HG03469 (cell line): ENCODE measurements around the gene ACAP3.
"Not testable (repeated sequence)": the region's sequence is repeated elsewhere in the genome, so short reads cannot be mapped to it uniquely, and the experiment has no call there.

ENCODE experiments used
- ATAC-seq: cut with Tn5 transposase; IDR thresholded peaks from one replicate; pipeline ENCODE4 v1.9.1; 2021; ENCODE audit warnings: mild to moderate bottlenecking, moderate library complexity, moderate number of reproducible peaks; ENCODE audit not compliant: unreplicated experiment

The ACAP3 gene

DNA sequence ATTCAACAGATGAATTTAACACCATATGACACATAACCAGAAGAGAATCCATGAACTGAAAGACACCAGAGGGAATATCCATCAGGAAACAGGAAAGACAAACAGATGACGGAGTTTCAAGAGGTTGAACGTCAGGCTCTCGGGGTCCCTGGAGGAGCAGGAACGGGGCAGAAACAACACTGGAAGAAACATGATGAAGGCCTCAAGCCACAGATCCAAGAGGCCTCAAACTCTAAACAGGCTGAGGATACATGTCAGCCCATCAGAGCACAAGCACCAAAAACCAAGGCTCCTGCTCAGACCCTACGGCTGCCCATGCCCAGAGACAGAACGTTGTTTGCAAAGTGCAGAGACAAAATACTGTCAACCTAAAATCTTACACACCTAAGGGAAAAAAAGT, 9.7 kb upstream of the ACAP3 start:
- no peak for ATAC-seq

DNA sequence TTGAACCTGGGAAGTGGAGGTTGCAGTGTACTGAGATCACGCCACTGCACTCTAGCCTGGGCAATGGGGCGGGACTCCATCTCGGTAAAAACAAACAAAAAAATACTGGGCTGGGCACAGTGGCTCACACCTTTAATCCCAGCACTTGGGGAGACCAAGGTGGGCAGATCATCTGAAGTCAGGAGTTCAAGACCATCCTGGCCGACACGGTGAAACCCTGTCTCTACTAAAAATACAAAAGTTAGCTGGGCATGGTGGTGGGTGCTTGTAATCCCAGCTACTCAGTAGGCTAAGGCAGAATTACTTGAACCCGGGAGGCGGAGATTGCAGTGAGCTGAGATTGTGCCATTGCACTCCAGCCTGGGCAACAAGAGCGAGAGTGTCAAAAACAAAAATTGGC, 8.5 kb upstream of the ACAP3 start:
- ATAC-seq, result not testable (repeated sequence)

DNA sequence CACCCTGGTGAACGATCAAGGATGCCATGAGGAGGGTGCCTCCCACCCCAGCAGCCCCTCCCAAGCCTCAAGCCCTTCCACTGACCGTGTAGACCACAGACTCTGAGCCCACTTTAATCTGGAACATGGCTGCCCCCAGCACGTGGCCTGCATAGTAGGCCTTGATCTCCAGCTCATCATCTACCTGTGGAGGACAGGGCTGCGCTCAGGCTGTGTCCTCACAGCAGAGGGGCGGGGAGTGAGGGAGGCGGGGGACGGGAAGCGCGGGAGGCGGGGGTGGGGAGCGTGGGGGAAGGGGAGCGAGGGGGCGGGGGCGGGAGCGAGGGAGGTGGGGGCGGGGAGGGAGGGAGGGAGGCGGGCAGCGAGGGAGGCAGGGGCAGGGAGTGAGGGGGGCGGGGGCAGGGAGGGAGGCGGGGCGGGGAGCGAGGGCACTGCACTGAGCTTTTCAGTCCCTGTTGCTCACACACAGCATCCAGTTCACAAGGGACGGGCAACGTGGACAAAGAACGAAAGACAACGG, 7.8 kb upstream of the ACAP3 start:
- no peak for ATAC-seq

DNA sequence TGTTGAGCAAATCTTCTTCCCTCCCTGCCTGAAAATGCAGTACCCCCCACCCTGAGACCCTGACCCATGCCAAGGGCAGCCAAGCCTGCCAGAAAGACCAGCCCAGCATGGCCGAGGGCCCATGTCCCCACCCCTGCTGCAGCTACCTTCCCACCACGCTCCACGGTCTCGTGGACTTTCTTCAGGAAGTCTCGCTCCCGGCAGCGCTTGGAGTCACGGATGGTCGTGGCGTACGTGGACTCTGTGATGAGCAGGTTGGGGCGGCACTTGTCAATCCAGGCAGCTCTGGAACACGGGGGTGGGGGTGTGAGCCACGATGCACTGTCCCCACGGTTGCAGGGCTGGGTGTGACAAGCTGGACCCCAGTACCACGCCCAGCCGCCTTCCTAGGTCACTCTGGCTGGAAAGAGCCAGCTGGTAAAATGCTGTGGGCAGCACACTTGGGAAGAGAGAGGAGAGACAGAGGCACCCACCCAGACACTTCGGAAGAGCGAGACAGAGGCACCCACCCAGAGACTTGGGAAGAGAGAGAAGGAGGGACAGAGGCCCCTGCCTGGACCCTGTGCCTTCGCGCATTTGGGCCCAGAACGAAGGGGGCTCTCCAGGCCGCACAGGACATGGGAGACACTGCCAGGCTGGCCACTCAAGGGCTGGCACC, 7.1 kb upstream of the ACAP3 start:
- no peak for ATAC-seq

DNA sequence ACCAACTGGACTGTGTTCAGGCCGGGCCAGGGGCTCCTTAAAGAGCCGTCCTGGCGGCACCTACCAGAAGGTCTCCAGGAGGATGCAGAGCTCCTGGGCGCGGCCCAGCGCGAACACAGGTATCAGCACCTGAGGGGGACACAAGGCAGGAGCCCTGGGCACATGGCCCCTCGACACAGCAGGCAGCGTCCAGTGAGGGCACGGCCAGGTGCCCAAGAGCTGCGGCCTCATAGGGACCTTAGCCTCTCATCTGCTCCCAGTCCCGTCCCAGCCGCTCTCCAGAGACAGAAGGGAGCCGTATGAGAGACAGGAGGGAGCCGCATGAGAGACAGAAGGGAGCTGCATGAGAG, 6.5 kb upstream of the ACAP3 start:
- no peak for ATAC-seq

DNA sequence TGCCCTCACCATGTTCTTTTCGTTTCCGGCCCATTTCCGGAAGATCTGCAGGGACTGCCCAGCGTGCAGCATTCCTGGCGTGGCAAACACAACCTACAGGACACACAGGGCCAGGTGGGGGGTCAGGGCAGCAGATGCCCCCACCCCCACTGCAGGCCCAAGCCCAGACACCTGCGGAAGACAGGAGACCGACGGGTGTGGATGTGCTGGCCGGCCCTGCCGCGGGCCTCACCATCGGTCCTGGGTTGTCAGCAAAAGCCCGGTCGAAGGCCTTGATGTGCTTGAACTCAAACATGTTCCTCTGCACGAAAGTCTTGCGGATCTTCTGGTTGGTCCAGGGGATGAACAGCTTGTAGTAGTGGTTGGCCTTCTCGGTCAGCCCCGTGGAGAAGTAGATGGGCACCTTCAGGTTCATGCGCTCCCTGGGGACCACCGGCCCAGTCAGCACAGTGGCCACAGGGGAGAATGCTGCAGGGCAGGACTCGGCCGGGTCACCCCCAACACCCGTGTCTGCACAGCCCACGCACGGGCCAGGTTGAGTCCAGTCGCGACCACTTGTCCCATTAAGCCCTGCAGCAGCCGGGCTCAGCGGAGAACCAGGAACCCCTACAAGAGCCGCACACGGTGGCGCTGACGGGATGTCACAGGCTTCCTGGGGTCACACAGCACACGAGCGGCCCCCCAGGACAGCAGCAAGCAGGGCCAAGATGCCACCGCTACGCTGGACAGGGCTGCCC, 5.9 kb upstream of the ACAP3 start:
- ATAC-seq, result no peak

DNA sequence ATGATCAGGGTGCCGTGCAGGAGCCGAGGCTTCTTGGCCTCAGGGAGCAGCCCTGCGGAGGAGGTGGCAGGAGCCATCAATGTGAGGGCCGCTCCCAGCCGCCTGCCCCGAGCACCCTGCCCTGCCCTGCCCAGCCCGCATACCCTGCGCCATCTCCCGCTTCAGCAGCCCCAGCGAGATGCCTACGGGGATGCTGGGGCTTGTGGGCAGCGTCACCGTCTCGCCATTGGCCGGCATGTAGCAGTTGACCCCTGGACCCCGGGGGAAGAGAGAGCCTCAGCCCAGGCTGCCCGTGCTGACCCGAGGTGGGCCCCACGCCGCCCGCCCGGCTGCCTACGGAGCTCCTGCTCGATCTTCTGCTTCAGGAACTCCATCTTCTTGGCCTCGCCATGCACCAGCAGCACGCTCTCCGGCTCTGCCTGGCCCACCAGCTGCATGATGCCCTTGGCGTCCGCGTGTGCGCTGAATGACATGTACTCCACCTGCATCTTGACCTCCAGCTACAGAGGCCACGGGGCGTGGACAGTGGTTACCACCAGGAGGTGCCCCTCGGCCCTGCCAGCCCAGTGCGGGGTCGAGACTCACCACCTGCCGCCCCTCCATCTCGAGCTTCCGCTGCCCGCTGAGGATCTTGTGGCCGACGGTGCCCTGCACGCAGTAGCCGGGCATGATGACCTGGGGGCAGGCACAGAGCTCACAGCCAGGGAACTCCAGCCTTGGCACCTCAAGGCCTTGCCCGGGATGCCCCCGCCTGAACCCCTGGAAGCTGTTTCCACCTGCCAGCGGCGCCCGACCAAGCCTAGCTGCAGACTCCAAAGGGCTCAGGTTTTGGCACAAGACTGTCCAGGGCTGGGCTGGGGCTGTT, 5.0 kb upstream of the ACAP3 start:
- no peak for ATAC-seq

DNA sequence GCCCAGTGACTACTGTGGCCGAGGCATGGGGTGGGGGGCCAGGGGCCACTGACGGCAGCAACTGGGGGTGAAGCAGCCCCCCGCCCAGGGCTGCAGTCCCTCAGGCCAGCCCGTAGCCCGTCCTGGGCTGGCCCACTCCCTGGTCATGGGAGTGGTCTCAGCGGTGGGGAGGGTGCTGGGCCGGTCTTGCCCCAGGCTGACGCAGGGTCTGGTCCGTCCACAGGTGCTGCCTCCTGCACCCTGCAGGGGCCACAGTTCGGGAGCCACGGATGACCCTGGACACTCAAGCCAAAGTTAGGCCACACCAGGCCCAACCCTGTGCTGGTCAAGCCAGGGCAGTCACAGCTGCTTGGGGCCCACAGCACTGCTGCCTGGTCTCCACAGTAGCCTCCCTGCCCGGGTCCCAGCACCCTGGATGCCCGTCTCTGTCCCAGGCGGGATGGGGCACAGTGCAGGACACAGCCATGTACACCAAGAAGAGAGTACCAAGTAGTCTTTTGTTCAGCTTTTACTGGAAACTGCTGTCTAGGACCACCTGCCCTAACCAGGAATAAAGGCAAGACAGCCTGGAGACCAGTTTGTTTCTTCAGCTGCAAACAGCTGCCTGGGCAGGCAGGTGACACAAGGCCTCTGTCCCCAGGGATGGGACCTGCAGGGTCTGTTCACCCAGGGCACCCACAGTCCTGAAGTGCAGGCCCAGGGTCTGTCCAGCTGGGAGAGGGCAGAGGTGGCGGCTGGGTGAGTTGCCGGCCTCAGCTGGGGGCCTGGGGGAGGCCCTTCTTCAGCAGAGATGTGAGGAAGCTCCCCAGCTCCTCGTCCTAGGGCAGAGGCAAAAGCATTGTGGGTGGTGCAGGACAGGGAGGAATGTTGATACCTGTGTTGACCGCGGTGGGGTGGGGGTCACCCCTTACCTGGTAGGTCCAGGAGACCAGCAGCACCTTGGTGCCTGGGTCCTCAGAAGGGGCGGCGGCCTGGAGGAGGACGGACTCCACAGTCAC, 3.7 kb upstream of the ACAP3 start:
- ATAC-seq, result no peak

DNA sequence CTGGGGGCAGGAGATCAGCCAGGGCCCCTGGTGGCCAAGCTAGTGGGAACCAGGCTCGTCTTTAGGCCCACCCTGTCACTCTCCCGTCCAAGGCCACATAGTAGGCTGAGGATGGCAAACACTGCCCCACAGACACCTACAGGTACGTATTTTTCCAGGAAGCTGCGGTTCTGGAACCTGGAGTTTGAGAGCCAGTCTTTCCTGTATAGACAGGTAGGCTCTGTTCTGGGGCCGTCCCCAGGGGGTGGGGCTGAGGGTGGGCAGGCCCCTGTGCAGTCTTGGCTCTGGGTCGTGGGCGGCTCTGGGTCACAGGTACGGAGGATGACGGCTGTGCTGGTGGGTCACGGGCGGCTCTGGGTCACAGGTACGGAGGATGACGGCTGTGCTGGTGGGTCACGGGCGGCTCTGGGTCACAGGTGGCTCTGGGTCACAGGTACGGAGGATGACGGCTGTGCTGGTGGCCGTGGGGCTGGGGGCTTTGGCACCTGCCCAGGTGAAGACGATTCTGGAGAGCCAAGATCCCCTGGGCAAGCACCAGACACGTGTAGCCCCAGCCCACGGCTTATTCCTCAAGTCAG, 2.8 kb upstream of the ACAP3 start:
- no peak for ATAC-seq

DNA sequence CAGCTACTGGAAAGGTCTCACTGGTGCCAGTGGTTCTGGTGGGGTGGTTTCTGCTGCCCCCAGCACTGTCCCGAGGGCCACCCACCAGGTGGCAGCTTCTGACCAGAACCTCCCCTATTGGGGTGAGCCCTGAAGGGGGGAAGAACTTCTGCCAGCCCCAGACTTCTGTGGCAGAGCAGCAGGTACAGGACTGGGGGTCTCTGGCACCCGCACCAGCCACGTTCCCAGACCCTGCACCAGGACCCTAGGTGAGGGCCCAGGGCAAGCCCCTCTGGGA, 2.3 kb upstream of the ACAP3 start:
- no peak for ATAC-seq

DNA sequence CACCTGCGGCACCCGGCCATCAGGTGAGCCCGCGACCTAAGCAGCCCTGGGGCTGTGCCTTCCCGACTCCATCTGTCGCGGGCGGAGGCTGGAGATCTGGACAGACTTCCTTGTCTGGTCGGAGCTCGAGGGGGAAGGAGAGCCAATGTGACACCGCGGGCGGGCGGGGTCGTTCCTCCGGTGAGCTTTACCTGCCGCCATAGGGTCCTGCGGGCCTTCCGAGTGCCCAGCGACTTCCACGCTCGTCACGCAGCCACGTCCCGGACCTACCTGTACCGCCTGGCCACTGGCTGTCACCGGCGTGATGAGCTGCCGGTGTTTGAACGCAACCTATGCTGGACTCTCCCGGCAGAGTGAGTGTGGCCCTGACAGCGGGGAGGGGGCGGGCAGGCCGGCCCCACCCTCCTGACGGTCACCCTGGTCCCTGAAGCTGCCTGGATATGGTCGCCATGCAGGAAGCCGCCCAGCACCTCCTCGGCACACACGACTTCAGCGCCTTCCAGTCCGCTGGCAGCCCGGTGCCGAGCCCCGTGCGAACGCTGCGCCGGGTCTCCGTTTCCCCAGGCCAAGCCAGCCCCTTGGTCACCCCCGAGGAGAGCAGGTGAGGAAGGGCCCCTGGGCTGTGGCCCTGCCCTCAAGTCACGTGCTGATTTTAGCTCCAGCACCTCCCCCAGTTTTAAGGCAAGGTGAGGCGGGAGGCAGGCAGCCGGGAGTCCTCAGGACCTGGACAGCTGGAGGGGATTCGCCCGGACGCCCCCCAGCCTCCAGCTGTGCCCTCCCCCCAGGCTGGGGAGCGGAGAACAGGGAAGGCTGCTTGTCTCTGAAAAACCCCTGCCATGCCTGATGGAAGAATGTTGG, 1.8 kb upstream of the ACAP3 start:
- no peak for ATAC-seq

DNA sequence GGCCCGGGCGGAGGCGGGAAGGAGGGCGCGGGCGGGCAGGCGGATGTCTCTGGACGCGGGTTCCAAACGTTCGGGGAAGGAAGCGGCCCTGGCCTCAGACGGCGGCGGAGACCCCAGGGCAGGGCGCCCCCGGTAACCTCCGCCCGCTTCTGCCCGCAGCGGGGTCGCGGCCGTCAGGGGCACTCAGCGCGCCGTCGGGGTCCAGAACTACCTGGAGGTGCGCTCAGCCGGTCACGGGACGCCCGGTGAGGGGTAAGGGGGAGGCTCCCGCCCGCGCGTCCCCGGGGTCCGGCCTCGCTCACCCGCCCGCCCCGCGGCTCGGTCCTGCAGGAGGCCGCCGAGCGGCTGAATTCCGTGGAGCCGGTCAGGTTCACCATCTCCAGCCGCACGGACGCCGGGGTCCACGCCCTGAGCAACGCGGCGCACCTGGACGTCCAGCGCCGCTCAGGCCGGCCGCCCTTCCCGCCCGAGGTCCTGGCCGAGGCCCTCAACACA, 1.1 kb upstream of the ACAP3 start:
- ATAC-seq, result no peak

DNA sequence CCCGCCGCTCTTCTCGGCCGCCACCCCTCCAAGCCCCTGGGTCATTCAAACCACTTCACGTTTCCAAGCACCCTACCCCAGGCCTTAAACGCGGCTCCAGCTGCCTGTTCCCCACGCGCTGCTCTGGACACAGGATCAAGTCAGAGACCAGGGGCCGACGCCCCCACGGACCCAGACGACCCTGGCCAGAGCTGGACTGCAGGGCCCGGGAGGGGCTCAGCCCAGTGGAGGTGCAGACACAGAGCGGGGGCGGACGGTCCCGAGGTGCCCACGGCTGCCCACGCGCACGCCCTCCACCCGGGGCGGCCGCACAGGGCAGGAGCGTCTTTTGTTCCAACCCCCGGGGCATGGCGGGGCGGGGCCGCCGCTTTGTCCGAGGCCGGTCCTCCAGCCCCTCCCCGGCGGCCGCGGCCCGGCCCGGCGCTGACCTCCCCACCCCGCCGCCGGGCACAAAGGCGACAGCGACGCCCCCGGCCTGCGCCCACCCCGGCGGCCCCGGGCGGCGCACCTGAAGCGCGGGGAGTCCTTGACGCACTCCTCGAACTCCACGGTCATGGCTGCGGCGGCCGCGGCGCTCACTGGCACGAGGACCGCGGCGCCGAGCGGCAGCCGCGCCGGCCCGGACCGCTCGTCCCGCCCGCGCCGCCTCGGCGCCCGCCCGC, 338 bp downstream of the ACAP3 start:
- peak; percentile 1 for ATAC-seq

DNA sequence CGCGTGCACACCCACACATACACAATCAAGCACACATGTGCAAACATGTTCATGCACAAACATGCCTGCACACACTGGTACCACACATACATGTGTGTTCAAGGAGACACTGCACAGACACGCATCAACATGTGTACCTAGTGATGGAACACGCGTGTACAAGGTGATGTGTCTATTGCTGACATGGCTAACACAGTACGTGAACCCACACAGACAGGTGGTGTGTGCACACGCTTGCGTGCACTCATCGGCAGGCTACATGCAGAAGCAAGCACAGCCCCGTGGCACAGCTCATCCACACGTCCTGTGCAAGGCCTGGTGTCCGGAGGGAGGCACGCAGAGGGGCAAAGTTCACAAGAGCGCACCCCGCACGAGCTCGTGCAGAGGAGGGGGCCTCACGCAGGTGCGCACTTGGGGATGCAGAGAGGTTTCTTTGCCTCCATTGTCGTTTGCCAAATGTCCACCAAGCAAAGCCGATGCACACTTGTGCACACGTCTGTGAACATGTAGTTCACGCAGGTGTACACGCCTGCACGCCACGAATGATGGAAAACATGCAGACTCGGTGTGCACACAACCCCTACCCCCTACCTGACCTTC, 969 bp downstream of the ACAP3 start:
- ATAC-seq, result no peak

DNA sequence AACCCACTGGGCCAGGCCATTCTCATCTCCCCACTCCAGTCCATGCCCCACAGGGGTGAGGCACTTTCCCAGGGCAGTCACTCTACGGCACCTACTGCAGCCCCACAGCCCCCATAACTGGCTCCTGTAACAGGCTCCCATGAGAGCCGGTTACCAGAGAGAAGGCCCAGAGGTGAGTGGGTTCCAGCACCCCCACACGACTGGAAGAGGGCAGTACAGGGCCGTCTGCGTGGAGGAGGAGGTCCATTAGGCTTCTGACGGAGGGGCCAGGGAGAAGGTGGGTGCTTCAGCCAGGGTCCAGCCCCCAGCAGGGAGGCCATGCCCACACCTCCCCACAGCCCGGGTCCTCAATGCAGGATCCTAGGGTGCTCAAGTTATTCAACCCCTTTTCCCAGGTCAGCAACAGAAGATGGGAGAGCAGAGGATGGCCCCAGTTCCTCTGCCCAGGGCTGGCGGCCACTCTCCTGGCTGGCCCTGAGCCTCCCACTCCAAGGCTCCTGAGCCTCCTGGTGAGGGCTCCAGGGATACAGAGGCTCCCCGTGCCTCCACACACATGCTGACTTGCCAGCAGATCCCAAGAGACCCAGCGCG, 1.6 kb downstream of the ACAP3 start:
- no peak for ATAC-seq

DNA sequence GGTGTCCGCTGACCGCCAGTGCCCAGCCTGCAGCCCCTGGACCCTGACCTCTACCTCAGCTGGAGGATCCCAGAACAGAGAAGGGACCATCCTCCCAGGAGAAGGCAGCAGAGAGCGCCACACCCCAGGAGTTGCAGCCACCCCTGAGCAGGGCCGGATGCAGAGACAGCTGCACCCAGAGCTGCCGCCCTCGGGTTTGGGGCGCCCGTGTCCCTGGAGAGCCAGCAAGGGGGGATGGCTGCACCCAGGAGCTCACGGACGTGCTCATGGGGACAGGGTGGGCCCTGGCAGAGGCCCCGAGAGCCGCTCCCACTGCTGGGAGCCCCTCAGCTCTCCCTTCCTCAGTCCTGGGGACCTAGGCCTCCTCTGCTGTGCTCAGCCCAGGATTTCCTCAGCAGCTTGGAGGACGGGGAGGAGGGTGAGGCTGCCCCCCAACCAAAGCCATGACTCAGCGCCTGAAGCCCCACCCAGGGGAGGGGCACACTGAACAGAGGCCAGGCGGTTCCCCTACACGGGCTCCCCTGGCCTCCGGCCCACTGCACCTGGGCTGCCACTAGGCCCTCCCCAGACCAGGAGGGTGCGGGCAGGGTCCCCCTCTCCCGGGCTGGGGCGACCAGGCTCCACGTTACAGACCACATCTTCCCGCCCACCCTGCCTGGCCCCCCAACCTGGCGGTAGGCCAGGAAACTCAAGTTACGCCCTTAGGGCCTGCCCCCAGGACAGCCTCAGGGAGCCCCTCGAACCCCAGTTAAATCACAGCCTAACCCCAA, 2.2 kb downstream of the ACAP3 start:
- no peak for ATAC-seq
